B cell (primary cell): ENCODE results near the gene SATB2.

ENCODE experiments used
- EZH2 ChIP-seq: IDR thresholded peaks from 2 replicates; pipeline ENCODE4 v1.6.1; 2012; ENCODE audit warnings: borderline replicate concordance, low read depth, mild to moderate bottlenecking, moderate library complexity, low read length; ENCODE audit not compliant: insufficient read depth, poor library complexity, severe bottlenecking
- TF ChIP-seq, protein P1 (sequence below): fragments of 200-600 bp; IDR thresholded peaks from one replicate; pipeline ENCODE4 v1.8.0; 2022; ENCODE audit warnings: antibody characterized with exemption, mild to moderate bottlenecking

DNA sequence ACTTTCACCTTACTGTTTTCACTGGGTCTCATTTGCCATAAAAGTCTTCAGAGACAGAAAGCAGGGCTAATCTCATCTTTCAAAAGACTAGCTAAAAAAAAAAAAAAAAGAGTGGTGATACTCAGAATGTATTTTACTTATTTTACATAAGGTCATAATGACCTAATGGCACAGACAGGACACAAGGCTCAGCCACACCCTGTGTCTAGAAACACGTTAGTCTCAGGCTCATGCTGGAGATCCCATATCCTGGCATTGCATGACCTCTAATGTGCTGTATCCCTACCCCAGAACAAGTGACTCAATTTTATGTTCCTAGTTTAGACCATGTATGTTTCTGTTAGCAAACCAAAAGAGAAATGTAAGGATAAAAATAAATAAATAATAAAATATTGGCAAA is 115.4 kb downstream of the SATB2 start:
- TF ChIP-seq, protein P1, sequence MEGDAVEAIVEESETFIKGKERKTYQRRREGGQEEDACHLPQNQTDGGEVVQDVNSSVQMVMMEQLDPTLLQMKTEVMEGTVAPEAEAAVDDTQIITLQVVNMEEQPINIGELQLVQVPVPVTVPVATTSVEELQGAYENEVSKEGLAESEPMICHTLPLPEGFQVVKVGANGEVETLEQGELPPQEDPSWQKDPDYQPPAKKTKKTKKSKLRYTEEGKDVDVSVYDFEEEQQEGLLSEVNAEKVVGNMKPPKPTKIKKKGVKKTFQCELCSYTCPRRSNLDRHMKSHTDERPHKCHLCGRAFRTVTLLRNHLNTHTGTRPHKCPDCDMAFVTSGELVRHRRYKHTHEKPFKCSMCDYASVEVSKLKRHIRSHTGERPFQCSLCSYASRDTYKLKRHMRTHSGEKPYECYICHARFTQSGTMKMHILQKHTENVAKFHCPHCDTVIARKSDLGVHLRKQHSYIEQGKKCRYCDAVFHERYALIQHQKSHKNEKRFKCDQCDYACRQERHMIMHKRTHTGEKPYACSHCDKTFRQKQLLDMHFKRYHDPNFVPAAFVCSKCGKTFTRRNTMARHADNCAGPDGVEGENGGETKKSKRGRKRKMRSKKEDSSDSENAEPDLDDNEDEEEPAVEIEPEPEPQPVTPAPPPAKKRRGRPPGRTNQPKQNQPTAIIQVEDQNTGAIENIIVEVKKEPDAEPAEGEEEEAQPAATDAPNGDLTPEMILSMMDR, result no peak
- TF ChIP-seq EZH2, result no peak
